ENCODE data around the gene PNP.

The PNP gene

DNA sequence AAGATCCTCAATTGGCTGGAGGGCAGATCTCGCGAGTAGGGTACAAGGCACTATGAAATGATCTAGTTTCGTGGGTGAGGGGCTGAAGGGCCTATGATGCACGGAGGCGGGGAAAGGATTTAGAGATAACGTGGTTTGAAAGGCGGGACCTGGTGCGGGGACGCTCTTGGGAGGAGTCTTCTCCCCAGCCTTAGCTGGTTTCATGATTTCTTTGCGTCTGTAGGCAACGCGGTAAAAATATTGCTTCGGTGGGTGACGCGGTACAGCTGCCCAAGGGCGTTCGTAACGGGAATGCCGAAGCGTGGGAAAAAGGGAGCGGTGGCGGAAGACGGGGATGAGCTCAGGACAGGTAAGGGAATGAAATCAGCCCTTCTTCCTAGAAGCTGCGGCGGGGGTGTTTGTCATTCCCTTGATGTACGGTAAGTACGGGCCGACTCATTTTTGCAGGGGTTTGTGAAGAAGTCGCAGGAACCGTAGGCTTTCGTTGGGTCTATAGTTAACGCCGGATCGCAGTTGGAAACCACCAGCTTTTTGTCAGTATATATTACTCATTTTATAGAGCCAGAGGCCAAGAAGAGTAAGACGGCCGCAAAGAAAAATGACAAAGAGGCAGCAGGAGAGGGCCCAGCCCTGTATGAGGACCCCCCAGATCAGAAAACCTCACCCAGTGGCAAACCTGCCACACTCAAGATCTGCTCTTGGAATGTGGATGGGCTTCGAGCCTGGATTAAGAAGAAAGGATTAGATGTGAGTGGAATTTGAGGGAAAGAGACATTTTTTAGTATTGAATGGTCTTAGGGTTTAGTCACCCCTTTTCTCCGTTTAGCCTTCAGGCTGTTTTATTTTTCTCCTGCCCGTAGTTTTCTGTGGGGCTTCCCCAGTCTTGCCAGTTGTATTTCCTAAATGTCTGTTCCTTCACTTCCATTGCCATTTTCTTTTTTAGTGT, 13.6 kb upstream of the PNP start:
- DNase-seq, result no peak

DNA sequence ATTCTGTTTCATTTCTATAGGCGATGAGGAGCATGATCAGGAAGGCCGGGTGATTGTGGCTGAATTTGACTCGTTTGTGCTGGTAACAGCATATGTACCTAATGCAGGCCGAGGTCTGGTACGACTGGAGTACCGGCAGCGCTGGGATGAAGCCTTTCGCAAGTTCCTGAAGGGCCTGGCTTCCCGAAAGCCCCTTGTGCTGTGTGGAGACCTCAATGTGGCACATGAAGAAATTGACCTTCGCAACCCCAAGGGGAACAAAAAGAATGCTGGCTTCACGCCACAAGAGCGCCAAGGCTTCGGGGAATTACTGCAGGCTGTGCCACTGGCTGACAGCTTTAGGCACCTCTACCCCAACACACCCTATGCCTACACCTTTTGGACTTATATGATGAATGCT, 12.2 kb upstream of the PNP start:
- DNase-seq, result no peak

DNA sequence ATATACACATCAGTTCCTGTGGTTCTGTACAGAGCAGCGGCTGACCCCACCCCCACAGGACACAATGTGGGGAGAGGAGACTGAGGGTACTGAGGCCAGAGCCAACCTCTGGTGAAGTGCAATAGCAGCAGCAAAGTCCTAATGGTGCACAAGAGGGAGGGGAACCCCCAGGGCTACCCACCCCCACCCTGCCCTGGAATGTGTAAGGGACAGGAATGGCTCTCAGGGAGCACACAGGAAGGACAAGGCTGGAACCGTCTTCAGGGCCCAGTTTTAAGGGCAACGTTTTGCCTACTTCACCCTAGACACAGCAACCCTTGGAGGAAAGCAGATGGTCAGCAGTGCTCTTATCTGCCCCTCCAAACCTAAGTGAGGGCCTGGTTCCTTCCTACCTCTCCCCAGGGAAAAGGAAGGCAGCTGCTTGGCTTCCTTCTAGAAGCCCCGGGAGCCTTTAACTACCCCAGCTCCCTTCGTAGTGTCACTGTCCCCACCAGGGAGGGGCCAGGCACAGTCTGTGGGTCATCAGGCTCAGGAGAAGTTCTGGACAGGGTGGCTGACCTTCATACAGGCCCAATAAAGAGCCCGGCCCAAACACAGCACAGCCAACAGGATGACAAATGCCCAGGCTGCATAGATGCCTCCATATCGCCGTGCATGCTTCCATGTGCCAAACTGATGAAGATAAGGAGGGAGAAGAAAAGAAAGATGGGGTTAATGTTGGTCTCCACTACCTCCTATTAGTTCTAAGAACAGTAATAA, 11.0 kb upstream of the PNP start:
- DNase-seq, result no peak

DNA sequence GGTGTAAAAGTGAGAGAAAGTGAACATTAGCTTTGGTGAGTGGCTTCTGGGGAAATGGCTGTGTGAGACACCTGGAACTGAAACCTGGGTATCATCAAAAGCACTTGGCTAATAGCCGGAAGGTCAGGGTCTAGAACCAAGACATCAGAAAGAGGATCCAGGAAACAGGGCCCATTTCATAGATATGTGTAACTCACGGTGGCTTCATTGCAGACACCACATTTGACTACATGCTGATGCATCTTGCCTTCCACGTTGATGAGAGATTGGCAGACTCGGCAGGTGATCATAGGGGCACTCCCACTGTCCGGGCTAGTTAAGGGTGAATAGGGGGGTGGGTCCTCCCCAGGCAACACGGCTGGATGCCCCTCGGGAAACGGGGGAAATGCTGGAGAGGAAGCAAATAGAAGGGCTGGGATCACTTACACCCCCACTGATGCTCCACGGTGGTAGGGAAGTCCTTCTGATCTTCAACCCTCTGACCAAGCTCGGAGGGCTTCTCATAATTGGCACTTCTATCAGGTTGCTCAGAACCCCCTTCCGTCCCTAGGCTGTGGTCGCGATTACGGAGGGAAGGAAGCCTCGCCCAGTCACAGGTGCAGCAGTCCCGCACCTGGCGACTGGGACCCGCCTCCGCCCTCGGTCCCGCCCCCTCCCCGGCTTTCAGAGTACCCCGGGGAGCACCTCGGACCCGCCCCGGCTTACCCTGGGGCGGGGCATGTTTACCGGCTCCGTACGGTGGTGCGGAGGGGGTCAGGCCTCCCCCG, 8.6 kb upstream of the PNP start:
- DNase-seq, result no peak

DNA sequence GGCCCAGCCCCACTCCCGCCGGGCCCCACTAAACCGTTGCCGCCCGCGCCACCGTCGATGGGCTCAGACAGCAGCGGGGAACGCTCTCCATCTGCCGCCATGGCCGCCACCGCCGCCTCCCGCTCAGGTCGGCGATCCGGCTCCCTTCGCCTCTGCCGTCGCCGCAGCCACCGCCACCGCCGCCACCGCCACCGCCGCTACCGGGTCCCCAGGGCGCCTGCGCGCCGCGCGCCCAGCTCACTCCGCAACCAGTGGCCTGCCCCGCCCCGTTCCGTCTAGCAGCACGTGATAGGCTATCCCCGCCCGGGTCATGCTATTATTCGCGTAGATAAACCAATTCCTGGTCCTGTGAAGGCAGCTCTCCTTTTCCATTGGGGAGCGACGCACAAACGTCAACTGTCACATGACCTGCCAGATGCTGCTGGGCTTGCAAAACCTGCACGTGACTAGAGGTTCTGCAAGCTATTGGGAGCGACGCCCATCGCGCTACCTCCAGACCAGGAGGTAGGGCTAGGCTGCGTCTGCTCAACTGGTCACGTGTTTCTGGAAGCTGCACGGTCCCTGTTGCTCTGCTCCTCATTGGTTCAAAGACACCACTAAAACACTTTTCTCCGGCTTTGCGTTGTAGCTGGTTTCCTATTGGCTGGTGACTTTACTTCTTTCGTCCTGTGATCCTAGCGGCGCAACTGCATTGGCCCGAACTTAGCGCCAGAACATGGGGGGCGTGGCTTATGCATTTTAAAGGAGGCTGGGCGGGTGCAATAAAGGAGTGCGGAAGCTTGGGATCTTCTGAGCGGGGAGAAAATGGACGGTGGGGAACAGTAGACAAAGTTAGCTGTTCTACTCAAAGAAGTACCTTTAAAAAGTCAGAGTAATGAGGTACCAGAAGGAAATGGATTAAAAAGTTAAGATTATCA, 7.7 kb upstream of the PNP start, which contains the start of gene PIP4P1:
PIP4P1 (minus strand) TSS at position 210 of the 917 bp plus-strand sequence; CDS start at position 101, 109 bp downstream.
- peak; percentile 100 for DNase-seq

DNA sequence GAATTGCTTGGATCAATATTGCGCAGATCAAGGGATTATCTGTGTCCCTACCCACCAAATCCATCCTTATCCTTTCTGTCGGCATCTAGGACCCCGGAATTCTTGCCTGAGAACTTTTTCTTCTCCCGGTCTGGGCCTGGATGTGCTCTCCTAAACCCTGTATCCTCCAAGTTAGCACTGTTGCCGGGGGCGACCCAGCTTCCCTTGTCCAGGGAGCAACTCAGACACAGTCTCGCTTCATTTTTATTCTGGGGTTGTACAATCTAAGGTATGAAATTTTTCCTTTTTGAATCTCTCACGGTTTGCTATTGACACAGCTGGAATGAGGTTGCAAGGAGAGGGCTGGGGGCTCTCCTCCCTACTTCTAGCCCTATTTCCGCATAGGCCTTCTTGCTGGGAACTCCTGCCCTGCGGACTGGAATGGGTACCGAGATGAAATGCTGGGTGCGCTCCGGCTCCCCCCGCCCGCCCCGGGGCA, 403 bp upstream of the PNP start:
- no peak for DNase-seq

DNA sequence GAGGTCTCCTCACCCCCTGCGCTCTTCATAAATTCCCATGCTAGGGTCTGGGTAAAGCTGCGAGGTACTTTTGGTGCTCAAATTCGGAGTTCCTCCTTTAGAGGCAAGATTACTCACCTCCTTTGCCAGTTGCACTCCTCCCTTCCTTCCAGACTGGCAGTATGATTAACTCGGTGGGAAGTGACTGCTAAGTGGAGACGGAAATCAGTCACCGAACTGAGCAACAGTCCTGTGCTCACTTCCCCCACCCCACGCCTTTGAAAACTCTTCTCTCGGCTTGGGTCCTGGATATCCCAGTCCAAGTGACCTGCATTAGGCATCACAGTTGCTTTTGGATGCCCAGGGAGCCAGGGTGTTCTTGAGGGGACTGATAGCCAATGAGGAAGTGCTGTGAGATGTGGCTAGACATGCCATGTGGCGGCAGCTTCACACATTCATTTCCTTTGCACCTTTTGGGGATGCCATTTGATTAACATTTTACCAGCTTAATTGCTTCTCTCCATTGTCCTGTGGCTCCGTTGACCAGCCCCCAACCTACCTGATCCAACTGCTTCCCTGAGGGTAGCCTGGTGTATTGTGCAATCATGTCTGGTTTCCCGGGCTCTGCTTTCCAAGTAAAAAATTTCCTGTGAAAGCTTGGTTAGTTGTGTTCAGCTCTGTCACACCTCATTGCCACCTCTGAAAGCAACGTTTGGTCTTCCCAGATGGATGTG, 840 bp downstream of the PNP start:
- no peak for DNase-seq

DNA sequence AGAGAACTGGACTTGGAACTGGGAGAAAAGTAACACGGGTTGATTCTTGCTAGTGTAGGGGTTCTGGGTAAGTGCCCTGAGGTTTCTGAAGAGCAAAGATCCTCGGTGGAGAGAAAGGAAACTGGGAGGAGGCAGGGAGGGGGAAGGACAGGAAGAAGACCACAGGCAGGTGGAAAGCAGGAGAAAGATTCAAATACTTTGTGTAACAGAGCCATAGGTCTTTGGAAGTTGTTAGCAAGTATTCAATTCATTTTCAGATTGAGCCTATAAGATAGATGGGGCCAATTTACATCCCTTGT, 1.3 kb downstream of the PNP start:
- no peak for DNase-seq

DNA sequence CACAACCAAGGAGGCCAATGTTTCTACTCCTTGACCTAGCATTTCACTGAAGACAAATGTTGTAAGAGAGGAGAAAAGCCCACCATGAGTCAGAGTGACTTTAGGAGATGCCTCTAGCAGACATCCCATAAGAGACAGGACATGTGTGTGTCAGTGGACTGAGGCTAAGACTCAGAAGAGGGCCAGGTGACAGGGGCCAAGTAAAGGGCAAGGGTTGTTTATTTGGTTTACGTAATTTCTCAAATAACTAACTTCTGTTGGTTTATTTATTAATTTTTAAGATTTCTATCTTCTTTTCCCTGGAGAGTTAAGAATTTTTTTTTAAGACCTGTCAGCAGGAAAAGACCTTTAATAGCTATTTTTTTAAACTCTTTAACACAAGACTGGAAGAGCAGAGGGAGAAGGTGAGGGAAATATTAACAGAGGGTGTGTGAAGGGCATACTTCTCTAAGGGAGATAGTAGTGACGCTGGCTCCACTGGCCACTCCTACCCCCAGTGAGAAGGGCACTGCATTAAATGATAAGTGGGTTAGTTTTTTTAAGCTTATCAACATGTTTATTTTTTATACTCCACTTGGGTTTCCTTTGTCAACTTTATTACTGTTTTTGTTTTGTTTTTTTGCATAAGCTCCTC, 3.4 kb downstream of the PNP start:
- no peak for DNase-seq

DNA sequence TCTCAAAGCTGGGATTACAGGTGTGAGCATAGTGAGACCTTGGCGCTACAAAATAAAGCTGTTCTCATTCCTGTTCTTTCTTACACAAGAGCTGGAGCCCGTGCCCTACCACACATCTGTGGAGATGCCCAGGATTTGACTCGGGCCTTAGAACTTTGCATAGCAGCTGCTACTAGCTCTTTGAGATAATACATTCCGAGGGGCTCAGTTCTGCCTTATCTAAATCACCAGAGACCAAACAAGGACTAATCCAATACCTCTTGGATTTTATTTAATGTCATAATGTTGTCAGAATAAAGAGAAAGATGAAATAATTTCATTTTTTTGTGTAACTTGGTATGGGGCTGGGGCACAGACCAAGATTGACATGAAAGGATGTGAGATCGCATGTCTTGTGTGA, 7.6 kb downstream of the PNP start:
- DNase-seq, result no peak

DNA sequence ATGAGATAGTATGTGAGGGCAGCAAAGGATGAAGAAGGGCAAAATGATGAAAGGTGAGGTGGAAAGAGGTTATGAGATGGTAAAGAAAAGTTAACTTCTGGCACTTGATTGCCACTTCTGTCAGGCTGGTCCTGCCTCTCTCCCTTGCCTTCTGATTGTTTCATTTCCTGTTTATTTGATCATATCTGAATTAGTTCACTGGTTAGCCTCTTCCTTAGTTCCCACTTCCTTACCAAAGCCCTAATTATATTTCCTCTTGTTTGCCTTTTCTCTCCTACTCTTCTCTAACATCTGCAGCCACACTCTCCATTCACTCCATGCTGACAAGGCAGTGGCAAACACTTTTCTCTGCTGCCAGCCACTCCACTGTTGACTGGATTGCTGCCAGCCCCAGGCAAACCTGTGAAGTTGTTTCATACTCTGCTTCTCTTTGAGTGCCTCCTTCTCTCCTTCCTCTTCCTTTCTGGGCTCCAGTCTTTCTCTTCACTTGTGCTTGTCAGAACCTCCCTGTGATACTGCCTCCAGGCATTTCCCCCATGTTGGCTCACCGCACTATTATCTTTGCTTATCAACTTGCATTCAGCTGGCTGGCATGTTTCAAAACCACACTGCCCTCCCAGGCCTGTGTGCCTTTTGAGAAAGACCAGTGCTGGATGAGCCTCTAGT, 8.1 kb downstream of the PNP start:
- peak; percentile 19 for DNase-seq

DNA sequence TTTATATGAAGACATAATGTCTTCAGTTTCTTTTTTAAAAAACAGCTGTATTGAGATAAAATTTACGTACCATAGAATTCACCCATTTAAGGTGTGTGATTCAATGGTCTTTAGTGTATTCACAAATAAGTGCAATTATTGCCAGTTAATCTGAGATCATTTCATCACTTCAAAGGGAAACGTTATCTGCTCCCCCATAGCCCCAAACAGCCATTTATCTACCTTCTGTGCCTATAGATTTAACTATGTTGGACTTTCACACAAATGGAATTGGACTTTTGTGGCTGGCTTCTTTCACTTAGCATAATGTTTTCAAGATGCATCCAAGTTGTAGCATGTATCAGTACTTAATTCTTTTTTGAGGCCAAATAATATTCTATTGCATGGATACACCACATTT, 9.7 kb downstream of the PNP start:
- DNase-seq, result no peak

DNA sequence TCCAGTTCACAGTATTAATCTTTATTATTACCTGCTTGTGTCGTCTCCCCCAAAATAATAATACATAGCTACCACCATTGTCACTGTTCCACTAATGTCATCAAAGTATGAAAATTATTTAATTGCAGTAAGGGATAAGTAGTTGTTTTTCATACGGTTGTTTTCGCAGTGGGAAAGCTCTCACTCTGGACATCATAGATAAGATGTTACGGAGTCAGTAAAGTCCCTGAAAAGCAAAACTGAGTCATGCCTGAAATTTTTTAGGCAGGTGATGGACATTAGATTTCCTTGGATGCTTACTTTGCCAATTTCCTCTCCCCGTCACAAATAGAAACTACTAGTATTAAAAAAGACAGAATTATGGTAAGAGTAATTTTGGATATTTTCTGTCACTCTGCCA, 13.2 kb downstream of the PNP start:
- no peak for DNase-seq

DNA sequence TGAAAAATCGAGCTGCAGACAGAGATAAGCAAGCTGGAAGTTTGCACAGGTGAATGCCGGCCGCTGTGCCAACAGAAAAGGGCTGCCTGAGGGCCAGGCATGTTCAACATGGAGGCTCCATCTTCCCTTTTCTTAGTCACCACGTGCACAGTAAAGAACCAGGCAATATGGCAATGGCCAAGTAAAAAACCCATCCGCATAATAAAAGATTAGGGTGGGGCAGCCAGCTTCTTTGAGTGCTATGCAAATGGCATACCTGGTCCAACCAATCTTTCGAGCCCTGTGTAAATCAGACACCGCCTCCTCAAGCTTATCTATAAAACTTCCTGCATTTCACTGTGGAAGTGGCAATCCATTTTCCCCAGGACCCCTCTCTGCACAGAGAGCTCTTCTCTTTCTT, 16.7 kb downstream of the PNP start:
- no peak for DNase-seq

DNA sequence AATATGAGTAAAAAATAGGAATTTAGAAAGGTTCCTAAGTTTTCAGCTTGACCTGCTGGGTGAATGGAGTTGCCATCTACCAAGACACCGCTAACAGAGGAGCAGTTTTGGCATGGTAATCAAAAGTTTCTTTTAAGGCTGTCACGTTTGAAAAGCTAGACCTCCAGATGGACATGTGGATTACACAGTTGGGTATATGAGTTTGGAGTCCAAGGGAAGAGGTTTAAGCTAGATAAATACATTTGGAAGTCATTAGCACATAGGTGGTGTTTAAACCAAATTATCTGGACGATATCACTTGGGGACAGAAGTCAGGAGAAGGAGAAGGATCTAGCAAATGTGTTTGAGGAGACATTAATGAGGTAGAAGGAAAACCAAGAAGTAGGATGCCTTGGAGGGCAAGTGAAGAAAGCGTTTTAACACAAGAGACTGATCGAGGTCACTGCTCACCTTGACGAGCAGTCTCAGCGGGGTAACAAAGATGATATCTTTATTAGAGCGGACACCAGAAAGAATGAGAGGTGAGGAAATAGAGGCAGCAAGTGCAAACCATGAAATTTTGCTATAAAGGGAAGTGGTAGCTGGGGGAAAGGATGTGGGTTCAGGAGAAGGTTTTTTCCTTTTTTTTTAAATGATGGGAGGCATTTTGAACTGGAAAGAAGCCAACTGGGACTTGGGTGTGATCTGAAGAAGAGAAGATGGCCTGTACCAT, 17.6 kb downstream of the PNP start:
- no peak for DNase-seq

DNA sequence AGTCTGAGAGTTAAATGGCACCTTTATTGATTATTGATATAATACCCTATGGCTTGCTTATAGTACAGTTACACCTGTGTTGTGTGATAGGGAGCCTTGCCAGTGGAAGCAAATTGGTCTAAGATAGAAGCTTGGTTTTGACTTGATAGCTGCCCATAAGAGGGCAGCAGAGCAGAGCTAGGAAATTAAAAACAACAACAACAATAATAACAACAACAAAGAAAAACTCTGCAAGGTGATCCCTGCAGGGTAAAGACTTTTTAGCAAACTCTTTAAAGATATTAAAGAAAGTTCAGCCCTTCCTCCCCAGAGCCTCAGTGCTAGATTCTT, 18.2 kb downstream of the PNP start:
- DNase-seq, result no peak

DNA sequence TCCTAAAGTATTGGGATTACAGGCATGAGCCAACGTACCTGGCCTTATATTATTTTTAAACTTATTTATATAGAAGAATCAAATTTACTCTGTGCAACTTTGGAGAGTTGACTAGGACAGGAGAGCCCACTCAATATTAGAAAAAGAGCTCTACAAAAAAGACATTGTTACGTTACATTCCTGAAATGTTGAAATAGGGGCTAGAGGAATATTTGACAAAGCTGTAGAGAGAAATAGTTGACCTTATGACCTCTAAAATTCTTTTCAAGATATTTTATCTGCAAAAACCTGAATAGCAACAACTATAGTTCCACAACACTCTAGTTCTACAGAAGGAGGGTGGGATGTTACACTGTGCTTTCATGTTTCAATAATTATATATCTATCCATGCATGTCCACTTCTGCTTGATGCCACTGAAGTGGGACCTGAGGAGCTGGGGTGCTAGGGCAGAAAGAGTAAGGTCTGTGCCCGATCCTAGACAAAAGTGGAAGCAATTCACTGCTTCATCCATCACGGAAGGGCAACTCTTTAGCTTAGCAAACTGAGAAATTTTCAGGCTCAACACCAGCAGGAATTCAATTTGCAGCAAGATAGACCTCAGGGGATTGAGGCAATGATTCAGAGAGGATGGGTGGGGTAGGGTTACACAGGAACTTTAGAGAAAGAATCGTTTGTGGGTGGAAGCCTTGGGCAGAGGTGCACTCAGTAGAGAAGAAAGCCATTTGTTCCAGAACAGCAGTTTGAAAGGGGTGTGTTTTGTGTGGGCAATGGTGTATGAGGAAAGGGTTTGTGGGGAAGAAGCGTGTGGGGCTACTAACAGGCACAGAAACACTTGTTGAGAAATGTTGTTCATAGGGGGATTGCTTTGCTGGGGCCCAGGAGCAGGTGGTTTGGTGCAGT, 20.1 kb downstream of the PNP start:
- DNase-seq, result no peak

DNA sequence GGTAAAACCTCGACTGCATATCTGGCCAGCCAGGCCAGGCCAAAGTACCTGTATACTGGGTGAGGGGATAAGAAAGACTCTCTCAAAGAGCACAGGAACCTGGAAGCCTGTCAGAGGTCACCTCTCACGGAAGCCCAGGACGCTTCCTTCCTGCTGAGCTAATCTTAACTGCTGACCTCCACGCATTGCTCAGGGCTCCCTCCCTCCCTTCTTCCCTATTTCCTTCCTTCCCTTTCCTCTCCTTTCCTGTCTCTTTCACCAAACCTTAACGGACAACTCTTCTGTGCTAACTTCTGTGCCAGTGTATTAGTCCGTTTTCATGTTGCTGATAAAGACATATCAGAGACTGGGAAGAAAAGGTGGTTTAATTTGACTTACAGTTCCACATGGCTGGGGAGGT, 21.4 kb downstream of the PNP start:
- DNase-seq, result no peak

DNA sequence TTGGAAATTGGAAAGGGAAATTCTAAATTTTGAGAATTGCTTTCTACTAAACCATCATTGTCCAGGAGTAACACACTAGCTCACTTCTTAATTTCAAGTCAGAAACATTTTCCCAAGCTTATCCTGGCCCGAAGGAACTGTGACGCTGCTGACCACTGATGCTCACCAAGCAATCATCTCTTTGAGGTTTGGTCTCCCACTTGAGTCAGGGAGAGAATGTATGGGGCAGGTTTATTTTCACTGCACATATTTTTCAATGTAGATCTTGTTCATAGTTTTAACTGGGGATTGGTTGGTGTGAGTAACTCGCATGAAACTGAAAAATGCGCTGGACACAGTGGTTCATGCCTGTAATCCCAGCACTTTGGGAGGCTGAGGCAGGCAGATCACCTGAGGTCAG, 23.3 kb downstream of the PNP start:
- no peak for DNase-seq
